ENCODE results near the gene PCDHGA11.

GRCh38 chr5:141411575-141411974, 9.3 kb upstream of the PCDHGA11 start:
- TF ChIP-seq, protein P1, sequence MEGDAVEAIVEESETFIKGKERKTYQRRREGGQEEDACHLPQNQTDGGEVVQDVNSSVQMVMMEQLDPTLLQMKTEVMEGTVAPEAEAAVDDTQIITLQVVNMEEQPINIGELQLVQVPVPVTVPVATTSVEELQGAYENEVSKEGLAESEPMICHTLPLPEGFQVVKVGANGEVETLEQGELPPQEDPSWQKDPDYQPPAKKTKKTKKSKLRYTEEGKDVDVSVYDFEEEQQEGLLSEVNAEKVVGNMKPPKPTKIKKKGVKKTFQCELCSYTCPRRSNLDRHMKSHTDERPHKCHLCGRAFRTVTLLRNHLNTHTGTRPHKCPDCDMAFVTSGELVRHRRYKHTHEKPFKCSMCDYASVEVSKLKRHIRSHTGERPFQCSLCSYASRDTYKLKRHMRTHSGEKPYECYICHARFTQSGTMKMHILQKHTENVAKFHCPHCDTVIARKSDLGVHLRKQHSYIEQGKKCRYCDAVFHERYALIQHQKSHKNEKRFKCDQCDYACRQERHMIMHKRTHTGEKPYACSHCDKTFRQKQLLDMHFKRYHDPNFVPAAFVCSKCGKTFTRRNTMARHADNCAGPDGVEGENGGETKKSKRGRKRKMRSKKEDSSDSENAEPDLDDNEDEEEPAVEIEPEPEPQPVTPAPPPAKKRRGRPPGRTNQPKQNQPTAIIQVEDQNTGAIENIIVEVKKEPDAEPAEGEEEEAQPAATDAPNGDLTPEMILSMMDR (IDR thresholded peaks at IDR 0.05; ENCODE audit: low read depth, low read length): no peak
- no peak for TF ChIP-seq EZH2phosphoT487 (IDR thresholded peaks at IDR 0.05; ENCODE audit: low read depth)
